ENCODE results near the gene INPP5A. TPM values are rescaled to one million over a fixed set of nuclear protein-coding genes. Genes with fewer than 3 reads are reported as not detected.

Gene INPP5A
- total RNA-seq, 1 donor from 2014 or later = 36.4 TPM

DNA sequence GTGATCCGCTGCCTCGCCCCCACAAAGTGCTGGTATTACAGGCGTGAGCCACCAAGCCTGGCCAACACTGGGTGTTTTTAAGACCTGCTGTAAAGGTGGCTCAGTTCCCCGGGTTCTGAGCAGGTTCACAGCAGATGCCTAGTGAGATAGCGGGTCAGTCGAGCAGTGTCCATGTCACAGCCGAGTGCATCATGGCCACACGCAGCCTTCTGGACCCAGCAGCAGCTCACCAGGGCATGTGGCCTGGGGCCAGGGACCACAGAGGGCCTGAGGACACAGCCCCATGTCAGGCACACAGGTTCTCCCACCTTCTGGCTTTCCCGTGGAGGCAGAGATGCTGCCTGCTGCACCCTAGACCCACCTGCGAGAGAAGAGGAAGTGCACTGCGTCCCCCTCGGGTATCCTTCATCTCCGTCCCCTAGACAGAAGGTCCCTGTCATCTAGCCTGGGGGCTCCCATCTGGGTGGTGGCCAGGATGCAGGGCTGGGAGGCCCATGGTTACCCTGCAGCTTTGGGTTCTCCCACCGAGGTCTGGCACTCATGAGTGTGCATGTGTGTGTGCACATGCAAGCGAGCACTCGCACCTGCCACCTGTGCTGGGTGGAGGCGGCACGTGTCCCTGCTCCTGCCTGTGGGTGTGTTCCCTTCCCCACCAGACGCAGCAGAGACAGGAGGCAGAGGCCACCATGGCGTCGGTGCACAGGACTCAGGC is 149.8 kb downstream of the INPP5A start:
- H3K4me1 Mint-ChIP-seq (ENCODE audit: unreplicated experiment) = peaks cover 19% of the 10 kb centered on the region
- H3K9me3 Mint-ChIP-seq (ENCODE audit: unreplicated experiment) = peaks cover 4% of the 10 kb centered on the region
- peaks cover 19% of the 10 kb centered on the region for H3K36me3 Mint-ChIP-seq (ENCODE audit: unreplicated experiment)
- H3K4me3 Mint-ChIP-seq (ENCODE audit: unreplicated experiment) = no peak overlapping the region
- no peak overlapping the region for H3K27ac Mint-ChIP-seq (ENCODE audit: unreplicated experiment)
- DNase-seq (ENCODE audit: extremely low spot score, unreplicated experiment) = no peak
- H3K27me3 Mint-ChIP-seq (ENCODE audit: unreplicated experiment) = no peaks in the 10 kb centered on the region
- TF ChIP-seq, protein P1, sequence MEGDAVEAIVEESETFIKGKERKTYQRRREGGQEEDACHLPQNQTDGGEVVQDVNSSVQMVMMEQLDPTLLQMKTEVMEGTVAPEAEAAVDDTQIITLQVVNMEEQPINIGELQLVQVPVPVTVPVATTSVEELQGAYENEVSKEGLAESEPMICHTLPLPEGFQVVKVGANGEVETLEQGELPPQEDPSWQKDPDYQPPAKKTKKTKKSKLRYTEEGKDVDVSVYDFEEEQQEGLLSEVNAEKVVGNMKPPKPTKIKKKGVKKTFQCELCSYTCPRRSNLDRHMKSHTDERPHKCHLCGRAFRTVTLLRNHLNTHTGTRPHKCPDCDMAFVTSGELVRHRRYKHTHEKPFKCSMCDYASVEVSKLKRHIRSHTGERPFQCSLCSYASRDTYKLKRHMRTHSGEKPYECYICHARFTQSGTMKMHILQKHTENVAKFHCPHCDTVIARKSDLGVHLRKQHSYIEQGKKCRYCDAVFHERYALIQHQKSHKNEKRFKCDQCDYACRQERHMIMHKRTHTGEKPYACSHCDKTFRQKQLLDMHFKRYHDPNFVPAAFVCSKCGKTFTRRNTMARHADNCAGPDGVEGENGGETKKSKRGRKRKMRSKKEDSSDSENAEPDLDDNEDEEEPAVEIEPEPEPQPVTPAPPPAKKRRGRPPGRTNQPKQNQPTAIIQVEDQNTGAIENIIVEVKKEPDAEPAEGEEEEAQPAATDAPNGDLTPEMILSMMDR (IDR thresholded peaks at IDR 0.05) = no peak

DNA sequence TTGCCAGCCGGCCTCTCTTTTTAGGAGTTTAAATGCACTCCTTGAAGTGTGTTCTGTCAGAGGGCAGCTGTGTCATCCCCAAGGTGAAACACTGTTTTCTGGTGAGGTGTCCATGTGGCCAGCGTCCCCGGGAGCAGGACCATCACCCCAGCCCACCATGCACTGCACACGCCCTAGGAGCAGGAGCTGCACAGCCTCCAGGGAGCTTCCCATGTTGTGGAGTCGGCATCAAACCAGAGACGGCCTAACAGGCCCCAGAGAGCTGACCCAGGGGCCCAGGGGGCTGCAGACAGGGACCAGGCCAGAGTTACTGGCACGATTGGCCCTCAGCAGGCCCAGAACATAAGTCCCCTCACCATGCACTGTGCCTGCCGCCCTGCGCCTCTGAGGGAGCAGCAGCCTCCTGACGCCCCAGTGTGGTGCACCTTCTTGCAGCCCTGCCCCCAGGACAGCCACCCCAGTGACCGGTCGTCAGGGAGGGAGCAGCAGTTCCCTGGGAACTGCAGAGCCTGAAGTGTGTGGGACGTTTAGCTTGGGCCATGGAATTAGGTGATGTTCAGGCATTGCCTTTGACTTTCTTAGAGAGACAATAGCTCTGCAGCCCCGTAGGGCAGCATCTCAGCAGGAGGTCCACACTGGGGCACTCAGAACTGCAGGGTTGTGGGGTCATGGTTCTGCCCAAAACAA is 150.4 kb downstream of the INPP5A start:
- H3K4me3 Mint-ChIP-seq (ENCODE audit: unreplicated experiment) = no peak overlapping the region
- peaks cover 19% of the 10 kb centered on the region for H3K4me1 Mint-ChIP-seq (ENCODE audit: unreplicated experiment)
- H3K27ac Mint-ChIP-seq (ENCODE audit: unreplicated experiment) = no peak overlapping the region
- H3K36me3 Mint-ChIP-seq (ENCODE audit: unreplicated experiment) = peaks cover 23% of the 10 kb centered on the region
- peaks cover 11% of the 10 kb centered on the region for H3K9me3 Mint-ChIP-seq (ENCODE audit: unreplicated experiment)
- H3K27me3 Mint-ChIP-seq (ENCODE audit: unreplicated experiment) = no peaks in the 10 kb centered on the region
- TF ChIP-seq, protein P1 (IDR thresholded peaks at IDR 0.05) = no peak
- DNase-seq (ENCODE audit: extremely low spot score, unreplicated experiment) = no peak

- Mint-ChIP-seq H3K36me3 (ENCODE audit: unreplicated experiment) (peaks cover 23% of the 10 kb centered on the region), H3K9me3 (ENCODE audit: unreplicated experiment) (peaks cover 16% of the 10 kb centered on the region), H3K27me3 (ENCODE audit: unreplicated experiment) (no peaks in the 10 kb centered on the region), H3K4me3 (ENCODE audit: unreplicated experiment) (no peak overlapping the region), H3K27ac (ENCODE audit: unreplicated experiment) (no peak overlapping the region), H3K4me1 (ENCODE audit: unreplicated experiment) (peaks cover 17% of the 10 kb centered on the region)
- TF ChIP-seq, protein P1 (IDR thresholded peaks at IDR 0.05) = no peak
- DNase-seq (ENCODE audit: extremely low spot score, unreplicated experiment) = no peak
These were observed 151.2 kb downstream of the INPP5A start for GRCh38 chr10:132688580-132689420.

- H3K27me3 Mint-ChIP-seq (ENCODE audit: unreplicated experiment) = no peaks in the 10 kb centered on the region
- H3K4me3 Mint-ChIP-seq (ENCODE audit: unreplicated experiment) = no peak overlapping the region
- peaks cover 10% of the 10 kb centered on the region for H3K4me1 Mint-ChIP-seq (ENCODE audit: unreplicated experiment)
- peaks cover 27% of the 10 kb centered on the region for H3K36me3 Mint-ChIP-seq (ENCODE audit: unreplicated experiment)
- no peak for DNase-seq (ENCODE audit: extremely low spot score, unreplicated experiment)
- TF ChIP-seq, protein P1 (IDR thresholded peaks at IDR 0.05) = no peak
- H3K27ac Mint-ChIP-seq (ENCODE audit: unreplicated experiment) = no peak overlapping the region
- H3K9me3 Mint-ChIP-seq (ENCODE audit: unreplicated experiment) = peaks cover 27% of the 10 kb centered on the region
These were observed 152.3 kb downstream of the INPP5A start for GRCh38 chr10:132689721-132690360.

Measured in osteocyte (in vitro differentiated cells).